ENCODE data around the gene CCL2.

GRCh38 chr17:34235389-34236028 lies 19.6 kb upstream of the CCL2 start:
- no peak for TF ChIP-seq CTCF (IDR thresholded peaks at IDR 0.05; ENCODE audit: insufficient read depth, low read depth, low read length)
- TF ChIP-seq EZH2 (IDR thresholded peaks at IDR 0.05; ENCODE audit: insufficient read depth, low read length) = no peak

All from astrocyte (in vitro differentiated cells and primary cell).